Fibroblast of lung (primary cell): ENCODE measurements around the gene RTKN. TPM values are rescaled to one million over a fixed set of nuclear protein-coding genes. Genes with fewer than 3 reads are reported as not detected.
"Not testable (repeated sequence)": the region's sequence is repeated elsewhere in the genome, so short reads cannot be mapped to it uniquely, and the experiment has no call there.

ENCODE experiments used
- DNase-seq, 2 donors: peaks; one replicate each; pipeline versions ENCODE4 v3.0.0 to v3.0.0-alpha.2; 2010; ENCODE audit warnings: low read depth in 2 of 2
- H2AFZ ChIP-seq: 2 replicates; pipeline ENCODE4 v1.5.1; 2012; ENCODE audit warnings: low read length, control low read depth, inconsistent platforms
- H3K27ac ChIP-seq: 2 replicates; pipeline ENCODE4 v1.5.1; 2011; ENCODE audit warnings: low read length, control low read depth; ENCODE audit not compliant: insufficient read depth
- H3K27me3 ChIP-seq: 2 replicates; pipeline ENCODE4 v1.5.1; 2011; ENCODE audit warnings: mild to moderate bottlenecking, low read length; ENCODE audit not compliant: control insufficient read depth, insufficient read depth
- H3K36me3 ChIP-seq: 2 replicates; pipeline ENCODE4 v1.5.1; 2011; ENCODE audit warnings: low read length; ENCODE audit not compliant: control insufficient read depth, insufficient read depth
- H3K4me1 ChIP-seq: 2 replicates; pipeline ENCODE4 v1.5.1; 2011; ENCODE audit warnings: low read length; ENCODE audit not compliant: control insufficient read depth, insufficient read depth; ENCODE audit errors: extremely low read depth
- H3K4me2 ChIP-seq: 2 replicates; pipeline ENCODE4 v1.5.1; 2011; ENCODE audit warnings: low read length, control low read depth; ENCODE audit not compliant: insufficient read depth; ENCODE audit errors: extremely low read depth
- H3K4me3 ChIP-seq, 4 experiments: fragments of 200-600 bp in 1 of 4; sonication (generic) in 1 of 4; replicated peaks in 1 of 4; 2 replicates each; pipeline ENCODE4 v1.5.1; 2011 to 2016; ENCODE audit warnings: low read length in 4 of 4, low read depth in 3 of 4, mild to moderate bottlenecking in 3 of 4, control low read depth in 2 of 4, inconsistent platforms in 1 of 4, mixed read lengths in 1 of 4; ENCODE audit not compliant: insufficient read depth in 1 of 4; ENCODE audit errors: control extremely low read depth in 1 of 4
- H3K79me2 ChIP-seq: 2 replicates; pipeline ENCODE4 v1.5.1; 2012; ENCODE audit warnings: mild to moderate bottlenecking, low read length, inconsistent platforms; ENCODE audit not compliant: control insufficient read depth, insufficient read depth
- H3K9ac ChIP-seq: 2 replicates; pipeline ENCODE4 v1.5.1; 2011; ENCODE audit warnings: mild to moderate bottlenecking, low read length, control low read depth; ENCODE audit not compliant: insufficient read depth
- H3K9me3 ChIP-seq: 2 replicates; pipeline ENCODE4 v1.5.1; 2012; ENCODE audit warnings: low read depth, low read length; ENCODE audit not compliant: control insufficient read depth, insufficient read depth
- H4K20me1 ChIP-seq: 2 replicates; pipeline ENCODE4 v1.5.1; 2011; ENCODE audit warnings: low read length; ENCODE audit not compliant: control insufficient read depth, insufficient read depth; ENCODE audit errors: extremely low read depth
- CTCF ChIP-seq, 2 donors: IDR thresholded peaks in 1 of 2; conservative IDR thresholded peaks in 1 of 2; 1 replicate in 1 of 2; 2 replicates in 1 of 2; pipeline ENCODE4 v1.5.1; 2011 to 2012; ENCODE audit warnings: low read length in 2 of 2, control low read depth in 1 of 2, inconsistent platforms in 1 of 2, low read depth in 1 of 2, mild to moderate bottlenecking in 1 of 2
- EZH2 ChIP-seq: IDR thresholded peaks from 2 replicates; pipeline ENCODE4 v1.5.1; 2012; ENCODE audit warnings: low read length, control low read depth, mild to moderate bottlenecking; ENCODE audit errors: missing control alignments
- polyA plus RNA-seq, 2 donors: library from polyadenylated mRNA; depleted of rRNA in 1 of 2; stranded (reverse) in 1 of 2; unstranded in 1 of 2; fragments of >200 nt; gene quantifications; 2 replicates each; pipeline ENCODE4 v1.2.1, GENCODE V29; 2011 to 2012; ENCODE audit warnings: missing spikeins in 1 of 2
- total RNA-seq: library from RNA; depleted of rRNA; stranded (reverse); fragments of >200 nt; gene quantifications from 2 replicates; pipeline ENCODE4 v1.2.1, GENCODE V29; 2014

RTKN gene
- total and polyA plus RNA-seq, 2 donors (not counting 1 experiment from before 2014, with no cell fraction given), result 8.3 to 16.0 TPM

GRCh38 chr2:74462786-74463105, 21.0 kb upstream of the RTKN start:
- peaks cover 5% of the 10 kb centered on the region for H3K4me1 ChIP-seq
- H3K79me2 ChIP-seq, result peaks cover 13% of the 10 kb centered on the region
- no peak overlapping the region for H2AFZ ChIP-seq
- no peak overlapping the region for H3K4me2 ChIP-seq
- no peak for DNase-seq
- H3K27me3 ChIP-seq, result no peaks in the 10 kb centered on the region
- no peaks in the 10 kb centered on the region for H4K20me1 ChIP-seq
- no peak overlapping the region for H3K4me3 ChIP-seq
- TF ChIP-seq CTCF (conservative IDR thresholded peaks at IDR 0.05 in 1 of 2, IDR thresholded peaks at IDR 0.05 in 1 of 2; ENCODE audit: low read depth in 1 of 2, low read length in 2 of 2), result no peak
- no peak for TF ChIP-seq EZH2
- H3K27ac ChIP-seq, result no peak overlapping the region
- H3K9me3 ChIP-seq, result no peaks in the 10 kb centered on the region
- H3K36me3 ChIP-seq, result peaks cover 15% of the 10 kb centered on the region
- H3K9ac ChIP-seq, result no peak overlapping the region

GRCh38 chr2:74462054-74462785, 20.5 kb upstream of the RTKN start:
- H3K27ac ChIP-seq, result no peak overlapping the region
- no peak for TF ChIP-seq CTCF (conservative IDR thresholded peaks at IDR 0.05 in 1 of 2, IDR thresholded peaks at IDR 0.05 in 1 of 2; ENCODE audit: low read depth in 1 of 2, low read length in 2 of 2)
- no peak for TF ChIP-seq EZH2
- DNase-seq, result no peak
- H2AFZ ChIP-seq, result no peak overlapping the region
- H3K4me3 ChIP-seq, result no peak overlapping the region
- no peak overlapping the region for H3K9ac ChIP-seq
- no peaks in the 10 kb centered on the region for H3K9me3 ChIP-seq
- peaks cover 5% of the 10 kb centered on the region for H3K4me1 ChIP-seq
- H3K36me3 ChIP-seq, result peaks cover 15% of the 10 kb centered on the region
- no peaks in the 10 kb centered on the region for H3K27me3 ChIP-seq
- H3K79me2 ChIP-seq, result peaks cover 13% of the 10 kb centered on the region
- H4K20me1 ChIP-seq, result no peaks in the 10 kb centered on the region
- no peak overlapping the region for H3K4me2 ChIP-seq

GRCh38 chr2:74461187-74462053, 19.7 kb upstream of the RTKN start:
- Histone ChIP-seq H3K27ac (no peak overlapping the region), H3K36me3 (peaks cover 15% of the 10 kb centered on the region), H3K9me3 (no peaks in the 10 kb centered on the region), H3K79me2 (peaks cover 13% of the 10 kb centered on the region), H3K4me2 (no peak overlapping the region), H2AFZ (no peak overlapping the region), H3K4me3 (no peak overlapping the region), H3K9ac (no peak overlapping the region), H4K20me1 (no peaks in the 10 kb centered on the region), H3K27me3 (no peaks in the 10 kb centered on the region), H3K4me1 (peaks cover 9% of the 10 kb centered on the region)
- TF ChIP-seq CTCF (conservative IDR thresholded peaks at IDR 0.05 in 1 of 2, IDR thresholded peaks at IDR 0.05 in 1 of 2; ENCODE audit: low read depth in 1 of 2, low read length in 2 of 2) (peak in 1 of 2 donors; percentile 6), EZH2 (no peak)
- no peak for DNase-seq

GRCh38 chr2:74460187-74460586, 18.4 kb upstream of the RTKN start:
- H3K4me2 ChIP-seq, result not testable (repeated sequence)

More at GRCh38 chr2:74460187-74460586, 18.4 kb upstream of the RTKN start:
- not testable (repeated sequence) for H2AFZ ChIP-seq, H3K9me3 ChIP-seq, H3K4me3 ChIP-seq, H3K9ac ChIP-seq, H4K20me1 ChIP-seq, H3K27me3 ChIP-seq, H3K27ac ChIP-seq, DNase-seq
- Histone ChIP-seq H3K4me1 (peaks cover 19% of the 10 kb centered on the region), H3K36me3 (peaks cover 15% of the 10 kb centered on the region), H3K79me2 (peaks cover 15% of the 10 kb centered on the region)
